NCI-H2196 (cell line): ENCODE data around the gene WDR46.
A peak's percentile ranks its signal among the peaks of the same experiment; 100 is the strongest.
"Not testable (repeated sequence)": the region's sequence is repeated elsewhere in the genome, so short reads cannot be mapped to it uniquely, and the experiment has no call there.

Source experiments
- DNase-seq: peaks from one replicate; lab custom pipeline; 2025; ENCODE audit not compliant: unreplicated experiment; lab: John Stamatoyannopoulos, UW

The WDR46 gene

DNA sequence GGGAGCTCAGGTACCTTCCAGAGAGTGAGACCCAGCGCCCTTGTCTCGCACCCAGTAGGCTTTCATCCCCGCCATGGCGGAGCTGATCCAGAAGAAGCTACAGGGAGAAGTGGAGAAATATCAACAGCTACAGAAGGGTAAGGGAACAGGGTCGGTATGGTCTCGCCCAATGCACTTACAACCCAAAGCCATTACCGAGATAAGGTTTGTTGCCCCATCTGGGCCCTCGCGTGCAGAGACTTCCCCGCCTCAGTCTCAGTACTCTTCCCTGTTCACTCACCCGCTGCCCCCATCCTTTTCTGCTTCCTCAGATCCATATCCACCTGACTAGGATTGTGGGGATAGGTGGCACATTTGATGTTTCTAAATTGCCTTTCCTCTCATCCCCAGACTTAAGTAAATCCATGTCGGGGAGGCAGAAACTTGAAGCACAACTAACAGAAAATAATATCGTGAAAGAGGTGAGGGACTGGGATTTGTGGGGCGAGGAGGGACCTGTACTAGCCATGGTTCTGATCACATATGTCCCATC is 811 bp upstream of the WDR46 start:
- DNase-seq: no peak

DNA sequence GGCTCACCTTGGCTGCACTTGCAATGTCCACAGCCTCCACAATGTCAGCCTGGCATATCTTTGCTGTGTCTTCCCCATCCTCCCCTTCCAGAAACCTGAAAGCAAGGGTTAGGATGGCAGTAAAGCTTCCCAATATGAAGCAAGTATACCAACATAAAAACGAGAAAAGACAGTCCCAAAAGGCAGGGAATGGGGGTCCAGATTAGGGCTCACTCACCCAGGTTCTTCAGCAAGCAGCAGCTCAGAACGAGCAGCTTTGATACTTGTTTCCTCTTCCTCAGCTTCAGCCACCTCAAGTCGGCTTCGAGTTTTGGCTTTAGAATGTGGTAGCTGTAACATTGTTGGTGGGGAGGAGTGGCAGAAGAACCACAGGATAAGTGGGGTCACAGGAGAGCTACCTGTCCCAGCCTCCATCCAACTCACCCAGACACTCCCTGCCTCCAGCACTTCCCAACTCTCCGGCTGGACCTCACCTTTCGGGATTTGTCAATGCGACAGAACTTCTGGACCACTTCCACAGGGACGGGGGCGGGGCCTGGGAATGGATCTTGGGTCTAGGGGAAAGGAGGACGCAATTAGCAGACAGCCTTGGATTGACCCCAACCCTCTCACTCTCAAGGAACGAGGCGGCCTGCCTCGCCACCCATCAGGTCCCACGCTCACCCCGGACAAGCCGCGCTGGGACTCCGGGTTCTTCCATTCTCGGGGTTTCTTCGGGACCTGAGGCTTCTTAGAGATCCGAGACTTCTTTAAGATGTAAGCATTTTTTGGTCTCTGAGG is 708 bp downstream of the WDR46 start:
- no peak for DNase-seq

DNA sequence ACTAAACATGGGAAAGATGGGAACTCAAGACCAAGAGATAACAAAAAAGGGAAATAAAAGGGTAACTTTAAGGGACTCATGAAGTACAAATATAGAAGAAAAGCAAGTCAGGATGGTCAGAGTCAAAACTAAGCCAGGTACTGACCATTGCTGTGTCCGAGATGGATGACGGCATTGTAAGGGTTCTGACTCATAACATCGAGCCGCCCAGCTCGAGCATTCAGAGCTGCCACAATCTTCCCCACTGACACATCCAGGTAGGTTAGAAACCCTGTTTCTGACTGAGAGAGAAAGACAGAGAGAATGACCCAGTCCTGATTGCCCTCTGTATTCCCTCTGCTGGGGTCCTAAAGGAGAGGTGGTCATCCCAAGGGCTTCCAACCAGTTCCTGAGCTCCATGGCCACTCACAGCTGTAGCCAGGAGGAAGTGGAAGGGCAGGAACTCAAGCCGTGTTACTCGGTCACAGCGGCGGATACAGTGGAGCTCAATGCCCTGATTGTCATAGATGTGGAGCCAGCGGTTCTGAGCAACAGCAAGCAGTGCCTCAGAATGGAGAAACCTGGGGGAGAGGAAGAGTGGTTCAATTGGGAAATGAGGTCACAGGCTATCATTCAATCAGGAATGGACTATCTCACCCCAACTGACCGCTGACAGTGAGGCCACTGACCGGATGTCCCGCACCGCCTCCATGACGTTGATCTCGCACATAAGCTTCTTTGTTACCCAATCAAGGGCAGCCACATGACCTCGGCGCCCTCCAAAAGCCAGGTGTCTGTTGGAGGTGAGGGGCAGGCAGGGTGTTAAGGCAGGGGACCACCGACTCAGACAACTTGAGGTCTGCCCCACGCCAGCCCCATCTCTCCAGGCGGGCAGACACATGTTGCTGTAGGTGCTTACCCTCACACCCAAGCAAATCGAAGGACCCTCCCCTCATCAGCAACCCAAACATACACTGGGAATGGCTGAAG is 1.8 kb downstream of the WDR46 start:
- no peak for DNase-seq

DNA sequence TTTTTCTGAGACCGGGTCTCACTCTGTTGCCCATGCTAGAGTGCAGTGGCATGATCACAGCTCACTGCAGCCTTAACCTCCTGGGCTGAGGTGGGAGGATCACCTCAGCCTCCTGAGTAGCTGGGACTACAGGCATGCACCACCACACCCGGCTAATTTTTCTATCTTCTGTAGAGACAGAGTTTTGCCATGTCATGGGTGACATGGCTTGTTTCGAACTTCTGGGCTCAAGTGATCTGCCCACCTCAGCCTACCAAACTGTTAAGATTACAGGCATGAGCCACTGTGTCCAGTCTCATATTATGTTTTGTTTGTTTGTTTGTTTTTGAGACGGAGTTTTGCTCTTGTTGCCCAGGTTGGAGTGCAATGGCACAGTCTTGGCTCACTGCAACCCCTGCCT is 3.8 kb downstream of the WDR46 start:
- DNase-seq: not testable (repeated sequence)

DNA sequence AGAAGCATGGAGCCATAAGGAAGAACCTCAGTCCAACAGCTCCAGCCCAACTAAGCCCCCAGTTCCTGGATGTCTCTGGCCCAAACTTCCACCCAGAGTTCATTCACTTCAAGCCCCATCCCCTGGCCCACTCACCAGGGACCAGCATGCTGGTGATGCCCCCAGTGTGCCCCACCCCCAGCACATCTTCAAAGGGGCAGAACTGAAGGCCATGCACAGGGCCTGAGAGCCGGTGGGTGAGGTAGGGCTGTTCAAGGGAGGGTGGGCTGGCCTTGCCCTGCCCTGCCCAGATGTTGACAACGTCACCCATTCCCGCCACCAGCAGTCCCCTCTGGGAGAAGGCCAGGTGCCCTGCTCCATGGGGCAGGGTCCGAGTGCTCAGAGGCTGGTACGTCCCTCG is 8.5 kb downstream of the WDR46 start:
- DNase-seq: no peak

DNA sequence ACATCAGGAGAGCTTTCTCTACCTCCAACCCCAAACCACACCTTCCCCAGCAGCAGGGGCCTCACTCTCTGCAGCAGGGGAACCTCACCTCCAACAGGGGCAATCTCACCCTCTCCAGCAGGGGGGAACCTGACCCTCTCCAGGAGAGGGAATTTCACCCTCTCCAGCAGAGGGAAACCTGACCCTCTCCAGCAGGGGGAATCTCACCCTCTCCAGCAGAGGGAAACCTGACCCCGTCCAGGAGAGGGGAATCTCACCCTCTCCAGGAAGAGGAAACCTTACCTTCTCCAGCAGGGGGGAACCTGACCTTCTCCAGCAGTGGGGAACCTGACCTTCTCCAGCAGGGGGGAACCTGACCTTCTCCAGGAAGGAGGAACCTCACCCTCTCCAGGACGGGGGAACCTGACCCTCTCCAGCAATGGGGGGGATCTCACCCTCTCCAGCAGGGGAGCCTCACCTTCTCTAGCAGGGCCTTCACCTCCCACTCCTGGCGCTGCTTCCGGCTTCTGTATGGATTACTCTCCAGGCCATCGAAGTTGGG is 9.0 kb downstream of the WDR46 start:
- peak; percentile 45 for DNase-seq

DNA sequence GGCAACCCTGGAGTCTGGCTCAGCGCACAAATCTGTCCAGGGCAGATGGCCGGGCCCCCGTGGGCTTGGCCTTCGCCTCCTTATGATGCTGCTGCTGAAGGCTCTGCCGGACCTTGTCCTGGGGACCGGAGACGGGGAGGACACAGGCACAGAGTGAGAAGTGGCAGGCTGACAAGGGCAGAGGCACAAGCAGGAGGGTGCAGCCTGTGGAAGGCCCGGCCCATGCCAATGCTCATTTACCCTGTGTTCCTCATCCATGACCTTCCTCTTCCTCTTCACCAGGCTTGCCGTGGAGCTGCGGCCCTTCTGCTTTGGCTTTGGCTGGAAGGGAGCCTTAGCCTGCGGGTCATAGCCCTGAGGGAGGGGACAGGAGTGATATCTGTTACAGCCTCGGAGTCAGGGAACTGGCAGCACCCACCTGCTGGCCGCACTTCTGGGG is 9.8 kb downstream of the WDR46 start:
- no peak for DNase-seq

DNA sequence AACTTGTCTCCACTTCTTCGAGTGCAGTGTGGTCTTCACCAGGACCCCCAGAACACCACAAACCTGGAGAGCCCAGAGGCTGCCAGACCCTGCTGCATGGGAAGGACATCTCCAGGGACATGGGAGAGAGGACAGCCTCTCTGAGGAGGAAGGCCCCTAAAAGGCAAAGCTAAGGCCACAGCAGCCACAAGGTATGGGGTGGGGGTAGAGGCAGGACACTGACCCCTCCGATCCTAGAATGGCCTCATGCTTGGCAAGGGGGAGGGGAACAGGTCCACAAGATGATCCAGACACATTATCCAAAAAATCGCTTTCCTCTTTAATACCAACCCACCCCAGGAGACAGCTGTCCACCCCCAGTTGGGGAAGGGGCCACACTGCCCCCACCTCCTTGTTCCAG is 10.2 kb downstream of the WDR46 start:
- DNase-seq: no peak

DNA sequence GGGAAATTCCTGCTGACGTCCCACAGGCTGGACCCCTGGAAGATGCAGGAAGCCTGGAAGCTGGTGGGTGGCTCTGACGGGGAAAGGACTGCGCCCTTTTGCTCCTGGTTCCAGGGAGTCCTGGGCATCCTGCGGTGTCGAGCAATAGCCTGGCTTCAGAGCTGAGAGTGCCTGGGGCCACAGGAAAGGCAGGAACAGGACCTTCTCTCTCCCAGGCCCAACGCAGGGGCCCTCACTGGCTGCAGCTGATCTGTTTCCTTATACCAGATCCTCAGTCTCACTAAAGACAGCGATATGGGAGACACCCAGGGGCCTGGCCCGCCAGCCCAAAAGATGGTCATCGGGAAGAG is 10.7 kb downstream of the WDR46 start:
- DNase-seq: no peak

DNA sequence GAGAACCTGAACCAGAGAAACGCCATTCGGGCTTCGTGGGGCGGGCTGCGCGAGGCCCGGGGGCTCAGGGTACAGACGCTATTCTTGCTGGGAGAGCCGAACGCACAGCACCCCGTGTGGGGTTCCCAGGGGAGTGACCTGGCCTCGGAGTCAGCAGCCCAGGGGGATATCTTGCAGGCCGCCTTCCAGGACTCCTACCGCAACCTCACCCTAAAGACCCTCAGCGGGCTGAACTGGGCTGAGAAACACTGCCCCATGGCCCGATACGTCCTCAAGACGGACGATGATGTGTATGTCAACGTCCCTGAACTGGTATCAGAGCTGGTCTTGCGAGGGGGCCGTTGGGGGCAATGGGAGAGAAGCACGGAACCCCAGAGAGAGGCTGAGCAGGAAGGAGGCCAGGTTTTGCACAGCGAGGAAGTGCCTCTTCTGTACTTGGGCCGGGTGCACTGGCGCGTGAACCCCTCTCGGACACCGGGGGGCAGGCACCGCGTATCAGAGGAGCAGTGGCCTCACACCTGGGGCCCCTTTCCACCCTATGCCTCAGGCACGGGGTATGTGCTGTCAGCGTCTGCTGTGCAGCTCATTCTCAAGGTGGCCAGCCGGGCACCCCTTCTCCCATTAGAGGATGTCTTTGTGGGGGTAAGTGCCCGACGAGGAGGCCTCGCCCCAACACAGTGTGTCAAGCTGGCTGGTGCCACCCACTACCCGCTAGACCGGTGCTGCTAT is 11.2 kb downstream of the WDR46 start:
- no peak for DNase-seq

DNA sequence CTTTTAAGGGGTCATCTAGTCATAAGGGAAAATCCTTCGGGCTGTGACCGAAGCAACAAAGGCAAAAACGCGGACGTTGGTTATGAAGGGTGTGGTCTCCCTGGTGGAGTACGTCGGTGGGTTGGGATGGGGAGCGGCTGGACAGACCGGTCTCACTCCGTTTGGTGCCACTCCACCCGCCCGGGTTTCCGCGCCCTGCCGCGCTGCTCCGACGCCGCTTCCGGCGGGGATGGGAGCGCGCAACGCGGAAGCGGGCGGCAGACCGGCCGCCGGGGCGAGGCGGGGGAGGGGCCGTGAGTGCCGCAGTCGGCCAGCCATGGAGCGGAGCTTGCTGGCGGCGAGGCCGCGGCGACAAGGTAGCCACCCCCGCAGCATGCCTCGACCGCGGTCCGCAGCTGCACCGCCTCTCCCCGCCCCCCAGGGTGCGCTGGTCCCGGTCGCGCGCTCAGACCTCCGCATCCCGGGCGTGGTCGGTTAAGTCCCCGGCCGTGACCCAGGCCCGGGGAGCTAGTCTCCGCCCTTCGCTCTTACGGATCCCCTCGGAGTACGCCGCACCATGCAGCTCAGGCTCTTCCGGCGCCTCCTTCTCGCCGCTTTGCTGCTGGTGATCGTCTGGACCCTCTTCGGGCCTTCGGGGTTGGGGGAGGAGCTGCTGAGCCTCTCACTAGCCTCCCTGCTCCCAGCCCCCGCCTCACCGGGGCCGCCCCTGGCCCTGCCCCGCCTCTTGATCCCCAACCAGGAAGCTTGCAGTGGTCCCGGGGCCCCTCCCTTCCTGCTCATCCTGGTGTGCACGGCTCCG is 12.0 kb downstream of the WDR46 start, which contains the start of gene B3GALT4:
Gene B3GALT4 (plus strand): TSS at position 260 of the 799 bp plus-strand sequence. CDS start 297 bp downstream, at position 557.
- DNase-seq: peak; percentile 75

DNA sequence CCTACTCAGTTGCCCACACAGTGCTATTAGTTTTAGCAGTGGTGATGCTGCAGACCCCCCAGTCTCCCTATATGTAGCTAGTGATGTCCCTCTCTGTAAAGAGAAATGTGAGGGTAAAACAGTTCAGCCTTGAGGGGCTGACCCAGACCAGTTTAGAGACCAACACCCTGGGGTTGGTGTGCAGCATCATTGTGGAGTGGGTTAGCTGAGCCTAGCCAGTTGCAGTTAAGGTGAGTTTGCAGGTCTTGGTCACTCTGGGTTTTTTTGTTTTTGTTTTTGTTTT is 12.5 kb downstream of the WDR46 start:
- DNase-seq: no peak

DNA sequence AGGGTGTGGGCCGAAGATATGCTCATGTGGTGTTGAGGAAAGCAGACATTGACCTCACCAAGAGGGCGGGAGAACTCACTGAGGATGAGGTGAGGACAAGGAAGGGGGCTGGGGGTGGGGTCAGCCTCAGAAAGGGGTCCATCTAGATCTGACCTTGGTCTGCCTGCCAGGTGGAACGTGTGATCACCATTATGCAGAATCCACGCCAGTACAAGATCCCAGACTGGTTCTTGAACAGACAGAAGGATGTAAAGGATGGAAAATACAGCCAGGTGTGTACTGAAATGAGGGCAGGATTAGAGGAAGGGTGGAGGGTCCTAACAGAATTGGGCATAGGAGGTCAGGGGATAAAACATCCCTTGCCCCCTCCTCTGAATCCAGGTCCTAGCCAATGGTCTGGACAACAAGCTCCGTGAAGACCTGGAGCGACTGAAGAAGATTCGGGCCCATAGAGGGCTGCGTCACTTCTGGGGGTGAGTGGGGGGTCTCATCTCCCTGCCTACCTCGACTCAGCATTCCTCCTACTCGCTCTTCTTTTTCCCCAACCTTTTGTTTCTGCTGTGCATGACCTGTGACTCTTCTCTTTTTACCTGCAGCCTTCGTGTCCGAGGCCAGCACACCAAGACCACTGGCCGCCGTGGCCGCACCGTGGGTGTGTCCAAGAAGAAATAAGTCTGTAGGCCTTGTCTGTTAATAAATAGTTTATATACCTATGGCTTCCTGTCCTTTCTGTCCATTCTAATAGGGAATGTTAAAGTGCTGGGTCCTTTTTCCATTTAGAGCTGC is 13.1 kb downstream of the WDR46 start:
- DNase-seq: not testable (repeated sequence)

DNA sequence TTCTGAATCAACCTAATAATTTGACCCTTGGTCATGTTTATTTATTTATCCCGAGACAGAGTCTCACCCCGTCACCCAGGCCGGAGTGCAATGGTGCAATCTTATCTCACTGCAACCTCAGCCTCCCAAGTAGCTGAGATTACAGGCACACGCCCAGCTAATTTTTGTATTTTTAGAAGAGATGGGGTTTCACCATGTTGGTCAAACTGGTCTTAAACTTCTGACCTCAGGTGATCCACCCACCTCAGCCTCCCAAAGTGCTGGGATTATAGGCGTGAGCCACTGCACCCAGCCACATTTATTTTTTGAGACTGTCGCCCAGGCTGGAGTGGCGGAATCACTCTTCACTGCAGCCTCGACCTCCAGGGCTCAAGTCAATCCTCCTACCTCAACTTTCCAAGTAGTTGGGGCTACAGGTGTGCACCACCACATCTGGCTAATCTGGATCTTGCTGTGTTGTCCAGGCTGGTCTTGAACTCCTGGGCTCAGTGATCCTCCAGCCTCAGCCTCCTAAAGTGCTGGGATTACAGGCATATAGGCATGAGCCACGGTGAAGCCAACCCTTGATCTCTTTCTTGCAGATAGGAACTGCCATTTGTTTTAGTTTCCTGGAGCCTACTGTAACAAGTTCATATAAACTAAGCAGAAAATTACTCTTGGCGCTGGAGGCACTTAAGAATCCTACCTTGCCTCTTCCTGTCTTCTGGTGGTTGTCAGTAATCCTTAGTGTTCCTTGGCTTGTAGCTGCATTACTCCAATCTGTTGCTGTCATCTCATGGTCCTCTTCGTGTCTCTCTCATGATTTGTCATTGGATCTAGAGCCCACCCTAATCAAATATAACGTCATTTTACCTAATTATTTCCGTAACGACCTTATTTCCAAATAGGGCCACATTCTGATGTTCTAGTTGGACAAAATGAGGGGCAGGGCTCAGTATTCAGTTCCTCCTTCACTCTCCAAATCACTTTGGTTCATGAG is 14.8 kb downstream of the WDR46 start:
- DNase-seq: no peak

DNA sequence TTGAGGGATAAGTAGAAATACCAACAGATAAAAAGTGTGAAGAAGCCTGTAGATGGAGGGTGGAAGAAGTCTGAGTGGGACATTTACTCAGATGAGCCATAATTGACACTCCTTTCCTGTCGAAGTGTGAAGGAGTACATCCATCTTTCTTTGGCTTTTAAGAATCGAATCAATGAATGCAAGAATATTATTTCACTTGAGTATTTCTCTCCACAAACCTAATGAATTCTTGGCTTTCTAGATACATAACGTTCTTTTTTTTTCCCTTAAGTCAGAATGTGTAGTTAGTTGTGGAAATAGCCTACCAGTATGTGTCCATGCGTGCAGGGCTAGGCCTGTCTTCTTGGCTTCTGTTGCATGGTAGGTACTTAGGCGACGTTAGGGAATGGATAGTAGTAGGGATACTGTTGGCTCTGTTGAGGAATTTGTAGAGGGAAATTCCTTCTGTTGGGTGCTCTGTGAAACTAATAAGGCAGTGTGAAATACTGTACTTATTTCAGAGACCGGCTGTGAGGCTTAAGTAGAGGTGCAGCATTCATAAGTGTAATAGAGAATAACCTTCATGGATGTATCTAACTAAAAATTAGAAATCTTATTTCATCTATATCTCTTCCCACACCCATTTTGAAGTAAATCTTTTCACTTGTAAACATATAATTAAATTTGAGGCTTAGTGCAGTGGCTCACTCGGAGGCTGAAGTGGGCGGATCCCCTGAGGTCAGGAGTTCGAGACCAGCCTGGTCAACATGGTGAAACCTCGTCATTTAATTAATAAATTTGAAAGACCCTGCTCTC is 15.7 kb downstream of the WDR46 start:
- no peak for DNase-seq

DNA sequence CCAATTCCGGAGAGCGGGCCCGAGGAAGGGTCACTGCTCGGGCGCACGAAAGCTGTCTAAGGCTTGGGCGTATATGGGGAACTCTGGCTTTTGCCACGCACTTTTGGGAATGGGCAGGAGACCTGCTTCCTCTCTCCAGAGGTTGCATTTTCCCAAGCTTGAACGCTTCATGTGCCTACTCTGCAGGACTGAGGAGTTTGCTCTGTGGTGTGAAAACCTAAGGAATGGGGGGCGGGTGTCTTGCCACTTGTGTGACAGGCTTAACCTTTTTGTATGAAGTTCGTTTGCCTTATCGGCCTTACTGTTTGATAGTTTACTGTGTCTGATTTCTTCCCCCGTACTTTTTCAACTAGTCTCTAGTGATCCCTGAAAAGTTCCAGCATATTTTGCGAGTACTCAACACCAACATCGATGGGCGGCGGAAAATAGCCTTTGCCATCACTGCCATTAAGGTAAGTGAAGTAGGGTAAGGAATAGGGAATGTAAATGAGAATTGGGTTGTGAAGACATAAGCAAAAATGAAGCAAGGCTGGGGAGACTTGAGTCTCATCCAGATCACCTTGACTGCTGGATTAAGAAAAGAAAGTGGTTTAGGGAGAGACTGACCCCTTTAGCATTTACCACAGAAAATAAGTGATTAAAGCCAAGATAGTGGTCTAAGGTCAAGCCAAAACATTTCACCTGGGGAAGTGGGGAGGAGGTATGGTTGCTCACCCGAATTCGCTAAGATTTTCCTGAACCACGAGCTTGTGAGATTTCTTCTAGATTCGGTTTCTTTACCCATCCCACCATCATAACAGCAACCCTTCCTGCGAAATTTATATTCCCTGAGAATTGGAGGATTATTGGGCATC is 16.5 kb downstream of the WDR46 start:
- DNase-seq: no peak
